Progenitor cell of endocrine pancreas (in vitro differentiated cells): ENCODE measurements around the gene CEP68. TPM values are rescaled to one million over a fixed set of nuclear protein-coding genes. Genes with fewer than 3 reads are reported as not detected.
A peak's percentile ranks its signal among the peaks of the same experiment; 100 is the strongest.

Source experiments
- DNase-seq: peaks from one replicate; pipeline ENCODE4 v3.0.0; 2021; ENCODE audit warnings: low spot score; ENCODE audit not compliant: unreplicated experiment
- H3K27ac Mint-ChIP-seq: 2 replicates; pipeline ENCODE4 v1.8.0; 2021; ENCODE audit warnings: mild to moderate bottlenecking, moderate library complexity, mixed read lengths
- H3K27me3 Mint-ChIP-seq: 2 replicates; pipeline ENCODE4 v1.8.0; 2021; ENCODE audit warnings: mixed read lengths
- H3K36me3 Mint-ChIP-seq: 2 replicates; pipeline ENCODE4 v1.8.0; 2022; ENCODE audit warnings: mixed read lengths; ENCODE audit not compliant: insufficient read depth
- H3K4me1 Mint-ChIP-seq: 2 replicates; pipeline ENCODE4 v1.8.0; 2021; ENCODE audit warnings: low read depth, mixed read lengths
- H3K4me3 Mint-ChIP-seq: 2 replicates; pipeline ENCODE4 v1.8.0; 2021; ENCODE audit warnings: low read depth, mild to moderate bottlenecking, moderate library complexity, mixed read lengths
- H3K9me3 Mint-ChIP-seq: 2 replicates; pipeline ENCODE4 v1.8.0; 2021; ENCODE audit warnings: low read depth, mixed read lengths
- CTCF ChIP-seq: fragments of 200-600 bp; sonication (generic); IDR thresholded peaks from one replicate; pipeline ENCODE4 v1.5.0; 2021; ENCODE audit warnings: antibody characterized with exemption, mild to moderate bottlenecking; ENCODE audit not compliant: unreplicated experiment
- total RNA-seq: library from RNA; stranded (reverse); gene quantifications from 2 replicates; pipeline ENCODE4 v1.2.1, GENCODE V29; 2021

The CEP68 gene
- total RNA-seq, 1 donor from 2014 or later: 22.0 TPM

GRCh38 chr2:65097844-65098243 is 41.6 kb downstream of the CEP68 start:
- H3K27me3 Mint-ChIP-seq: no peaks in the 10 kb centered on the region
- DNase-seq: no peak
- H3K36me3 Mint-ChIP-seq: peaks cover 27% of the 10 kb centered on the region
- H3K4me3 Mint-ChIP-seq: no peak overlapping the region
- no peak for TF ChIP-seq CTCF
- H3K27ac Mint-ChIP-seq: no peak overlapping the region
- H3K9me3 Mint-ChIP-seq: no peaks in the 10 kb centered on the region
- no peaks in the 10 kb centered on the region for H3K4me1 Mint-ChIP-seq

GRCh38 chr2:65098741-65099140 is 42.5 kb downstream of the CEP68 start:
- Mint-ChIP-seq H3K4me3 (no peak overlapping the region), H3K27ac (no peak overlapping the region), H3K9me3 (no peaks in the 10 kb centered on the region), H3K27me3 (no peaks in the 10 kb centered on the region), H3K36me3 (peaks cover 21% of the 10 kb centered on the region), H3K4me1 (no peaks in the 10 kb centered on the region)
- no peak for TF ChIP-seq CTCF
- no peak for DNase-seq

GRCh38 chr2:65101071-65101470 is 44.9 kb downstream of the CEP68 start:
- Mint-ChIP-seq H3K4me3 (no peak overlapping the region), H3K27ac (peak overlapping the region; percentile 49), H3K9me3 (no peaks in the 10 kb centered on the region), H3K36me3 (peaks cover 18% of the 10 kb centered on the region), H3K27me3 (no peaks in the 10 kb centered on the region), H3K4me1 (no peaks in the 10 kb centered on the region)
- DNase-seq: no peak
- TF ChIP-seq CTCF: no peak

- H3K36me3 Mint-ChIP-seq: peaks cover 13% of the 10 kb centered on the region
- DNase-seq: no peak
- TF ChIP-seq CTCF: no peak
- H3K4me3 Mint-ChIP-seq: no peak overlapping the region
- H3K4me1 Mint-ChIP-seq: peaks cover 1% of the 10 kb centered on the region
- no peaks in the 10 kb centered on the region for H3K27me3 Mint-ChIP-seq
- no peaks in the 10 kb centered on the region for H3K9me3 Mint-ChIP-seq
- no peak overlapping the region for H3K27ac Mint-ChIP-seq
Observed at GRCh38 chr2:65103013-65103715, 46.9 kb downstream of the CEP68 start.

- H3K36me3 Mint-ChIP-seq: peaks cover 5% of the 10 kb centered on the region
Observed at GRCh38 chr2:65107530-65107929, 51.3 kb downstream of the CEP68 start.

More at GRCh38 chr2:65107530-65107929, 51.3 kb downstream of the CEP68 start:
- H3K4me1 Mint-ChIP-seq: peaks cover 8% of the 10 kb centered on the region
- no peak overlapping the region for H3K27ac Mint-ChIP-seq
- H3K27me3 Mint-ChIP-seq: no peaks in the 10 kb centered on the region
- no peaks in the 10 kb centered on the region for H3K9me3 Mint-ChIP-seq
- TF ChIP-seq CTCF: no peak
- H3K4me3 Mint-ChIP-seq: no peak overlapping the region
- DNase-seq: no peak
